Mesendoderm (in vitro differentiated cells): ENCODE data around the gene ALKBH2.

Experiments used
- DNase-seq: peaks from one replicate; pipeline ENCODE4 v3.0.0; 2013
- H2AK5ac ChIP-seq: 2 replicates; pipeline ENCODE4 v1.6.1; 2013; ENCODE audit warnings: low read length, inconsistent platforms
- H2BK120ac ChIP-seq: 2 replicates; pipeline ENCODE4 v1.6.1; 2013; ENCODE audit warnings: low read depth, mild to moderate bottlenecking, low read length, moderate library complexity, mixed read lengths
- H2BK15ac ChIP-seq: replicated peaks from 2 replicates; pipeline ENCODE4 v1.6.1; 2013; ENCODE audit warnings: low read depth, mild to moderate bottlenecking, moderate library complexity
- H2BK5ac ChIP-seq: 2 replicates; pipeline ENCODE4 v1.6.1; 2013; ENCODE audit warnings: low read length, inconsistent platforms
- H3K18ac ChIP-seq: 2 replicates; pipeline ENCODE4 v1.6.1; 2013; ENCODE audit warnings: mild to moderate bottlenecking, low read length, mixed read lengths
- H3K23ac ChIP-seq: one replicate; pipeline ENCODE4 v1.6.1; 2013; ENCODE audit warnings: low read length
- H3K27ac ChIP-seq: 2 replicates; pipeline ENCODE4 v1.5.1; 2013; ENCODE audit warnings: low read depth, mild to moderate bottlenecking, inconsistent platforms, low read length, moderate library complexity
- H3K27me3 ChIP-seq: 2 replicates; pipeline ENCODE4 v1.6.1; 2013; ENCODE audit warnings: low read length, control low read depth, mild to moderate bottlenecking, inconsistent platforms; ENCODE audit not compliant: insufficient read depth, poor library complexity
- H3K36me3 ChIP-seq: 2 replicates; pipeline ENCODE4 v1.6.1; 2013; ENCODE audit warnings: low read length, inconsistent platforms; ENCODE audit not compliant: control insufficient read depth, insufficient read depth
- H3K4ac ChIP-seq: one replicate; pipeline ENCODE4 v1.6.1; 2013; ENCODE audit warnings: low read depth, mild to moderate bottlenecking, low read length, moderate library complexity
- H3K4me1 ChIP-seq: 2 replicates; pipeline ENCODE4 v1.6.1; 2013; ENCODE audit warnings: low read depth, low read length, inconsistent platforms; ENCODE audit not compliant: control insufficient read depth
- H3K4me2 ChIP-seq: 2 replicates; pipeline ENCODE4 v1.6.1; 2013; ENCODE audit warnings: low read length
- H3K4me3 ChIP-seq: 2 replicates; pipeline ENCODE4 v1.5.1; 2013; ENCODE audit warnings: mild to moderate bottlenecking, low read length
- H3K56ac ChIP-seq: one replicate; pipeline ENCODE4 v1.6.1; 2013; ENCODE audit warnings: low read length
- H3K79me1 ChIP-seq: 2 replicates; pipeline ENCODE4 v1.6.1; 2013; ENCODE audit warnings: low read length, inconsistent platforms
- H3K79me2 ChIP-seq: 2 replicates; pipeline ENCODE4 v1.6.1; 2013; ENCODE audit warnings: mild to moderate bottlenecking, low read length; ENCODE audit not compliant: control insufficient read depth, insufficient read depth
- H3K9ac ChIP-seq: 2 replicates; pipeline ENCODE4 v1.6.1; 2013; ENCODE audit warnings: low read length, inconsistent platforms
- H4K5ac ChIP-seq: one replicate; pipeline ENCODE4 v1.6.1; 2013; ENCODE audit warnings: low read length
- H4K8ac ChIP-seq: one replicate; pipeline ENCODE4 v1.6.1; 2013; ENCODE audit warnings: low read depth, mild to moderate bottlenecking, control low read depth, low read length, moderate library complexity
- WGBS: extraction: QIAGEN DNeasy Blood & Tissue Kit; methylation state at CpG from one replicate; pipeline ENCODE4 v1.1.7; 2013; ENCODE audit warnings: low lambda C conversion rate, missing lambda C conversion rate; ENCODE audit not compliant: insufficient coverage; ENCODE audit errors: extremely low coverage; 5-methylcytosine and 5-hydroxymethylcytosine counted together

Gene ALKBH2

DNA sequence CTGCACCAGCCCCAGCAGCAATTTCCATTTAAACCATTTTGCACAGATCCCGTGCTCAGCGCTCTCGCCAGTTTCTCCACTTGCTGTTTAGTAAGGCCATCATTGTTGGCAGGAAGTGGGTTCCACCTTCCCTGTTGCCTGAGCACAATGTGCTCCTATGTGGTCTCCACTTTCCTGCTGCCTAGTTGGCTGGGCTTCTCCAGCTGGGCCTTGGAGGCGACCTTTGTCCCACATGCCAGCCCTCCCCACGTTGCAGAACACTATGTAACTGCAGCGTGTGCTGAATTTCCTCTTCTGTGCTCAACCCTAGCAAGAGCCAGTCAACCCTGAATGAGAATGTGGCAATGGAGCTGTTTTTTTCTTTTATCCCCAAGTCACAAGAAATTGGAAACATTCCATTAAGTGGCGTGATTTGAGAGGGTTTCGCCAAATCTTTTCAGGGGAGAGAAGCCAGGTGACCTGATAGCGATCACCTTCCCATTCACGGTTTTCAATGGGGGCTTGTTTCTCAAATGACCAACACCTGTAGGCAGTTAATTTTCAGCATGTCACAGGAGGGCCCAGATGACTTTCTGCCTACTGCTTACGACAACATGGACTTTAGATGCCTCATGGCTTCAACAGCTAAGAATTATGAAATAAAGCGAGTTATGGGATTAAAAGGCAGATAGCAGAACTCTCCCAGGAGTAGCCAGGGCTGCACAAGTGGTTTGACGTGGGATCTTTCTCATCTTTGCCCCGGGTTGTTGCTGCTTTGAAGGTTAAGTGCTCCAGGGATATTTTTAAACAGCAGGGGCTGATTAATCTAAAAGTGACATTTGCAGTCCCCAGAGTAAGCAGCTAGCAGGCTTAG, 22.7 kb upstream of the ALKBH2 start, which contains the start of gene ACACB:
Gene ACACB, plus strand, starts transcription at position 830 of the 853 bp plus-strand sequence. CDS start 22,819 bp downstream, outside the sequence.
- Histone ChIP-seq H2BK120ac (no peak within 1 kb of the TSS), H2BK5ac (no peak within 1 kb of the TSS), H3K23ac (no peak within 1 kb of the TSS), H3K4me3 (no peak within 1 kb of the TSS), H4K5ac (no peak within 1 kb of the TSS), H3K4ac (no peak within 1 kb of the TSS), H3K4me1 (no peaks in the 10 kb centered on the region), H3K18ac (no peak within 1 kb of the TSS), H2BK15ac (no peak within 1 kb of the TSS), H4K8ac (no peak within 1 kb of the TSS), H3K79me2 (no peaks in the 10 kb centered on the region), H2AK5ac (no peak within 1 kb of the TSS), H3K36me3 (no peaks in the 10 kb centered on the region), H3K56ac (no peak within 1 kb of the TSS), H3K9ac (no peak within 1 kb of the TSS), H3K27ac (no peak within 1 kb of the TSS), H3K79me1 (no peaks in the 10 kb centered on the region), H3K27me3 (no peaks in the 10 kb centered on the region), H3K4me2 (no peak within 1 kb of the TSS)
- no peak for DNase-seq
- no CpG with 5 or more reads among the region's 14 CpGs for WGBS

GRCh38 chr12:109115404-109115757, 22.1 kb upstream of the ALKBH2 start:
- Histone ChIP-seq H3K79me1 (no peaks in the 10 kb centered on the region), H3K4me1 (no peaks in the 10 kb centered on the region), H3K23ac (no peak overlapping the region), H2BK120ac (no peak overlapping the region), H2BK5ac (no peak overlapping the region), H4K8ac (no peak overlapping the region), H3K79me2 (no peaks in the 10 kb centered on the region), H2AK5ac (no peak overlapping the region), H3K9ac (no peak overlapping the region), H3K27ac (no peak overlapping the region), H3K18ac (no peak overlapping the region), H3K4me3 (no peak overlapping the region), H2BK15ac (no peak overlapping the region), H4K5ac (no peak overlapping the region), H3K56ac (no peak overlapping the region), H3K36me3 (no peaks in the 10 kb centered on the region), H3K4me2 (no peak overlapping the region), H3K27me3 (no peaks in the 10 kb centered on the region), H3K4ac (no peak overlapping the region)
- no CpG with 5 or more reads among the region's 3 CpGs for WGBS
- DNase-seq, result no peak

DNA sequence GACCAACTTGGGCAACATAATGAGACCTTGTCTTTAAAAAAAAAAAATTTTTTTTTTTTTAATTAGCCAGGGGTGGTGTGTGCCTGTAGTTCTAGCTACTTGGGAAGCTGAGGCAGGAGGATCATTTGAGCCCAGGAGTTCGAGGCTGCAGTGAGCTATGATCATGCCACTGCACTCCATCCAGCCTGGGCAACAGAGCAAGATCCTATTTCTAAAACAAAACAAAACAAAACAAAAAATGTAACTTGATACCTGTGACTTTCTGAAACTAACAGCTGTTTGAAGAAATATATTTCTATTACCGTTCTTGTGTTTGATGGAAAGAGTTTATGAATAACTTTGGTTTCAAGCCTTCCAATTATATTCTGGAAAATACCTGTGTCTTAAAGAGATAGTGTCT, 21.4 kb upstream of the ALKBH2 start:
- Histone ChIP-seq H3K23ac (no peak overlapping the region), H3K36me3 (no peaks in the 10 kb centered on the region), H3K56ac (no peak overlapping the region), H2BK15ac (no peak overlapping the region), H3K4me2 (no peak overlapping the region), H4K5ac (no peak overlapping the region), H3K79me1 (no peaks in the 10 kb centered on the region), H3K27ac (no peak overlapping the region), H3K79me2 (no peaks in the 10 kb centered on the region), H4K8ac (no peak overlapping the region), H2BK5ac (no peak overlapping the region), H3K4me1 (no peaks in the 10 kb centered on the region), H3K27me3 (no peaks in the 10 kb centered on the region), H3K4me3 (no peak overlapping the region), H3K4ac (no peak overlapping the region), H3K9ac (no peak overlapping the region), H2BK120ac (no peak overlapping the region), H3K18ac (no peak overlapping the region), H2AK5ac (no peak overlapping the region)
- WGBS, result no CpG with 5 or more reads among the region's 2 CpGs
- DNase-seq, result no peak

DNA sequence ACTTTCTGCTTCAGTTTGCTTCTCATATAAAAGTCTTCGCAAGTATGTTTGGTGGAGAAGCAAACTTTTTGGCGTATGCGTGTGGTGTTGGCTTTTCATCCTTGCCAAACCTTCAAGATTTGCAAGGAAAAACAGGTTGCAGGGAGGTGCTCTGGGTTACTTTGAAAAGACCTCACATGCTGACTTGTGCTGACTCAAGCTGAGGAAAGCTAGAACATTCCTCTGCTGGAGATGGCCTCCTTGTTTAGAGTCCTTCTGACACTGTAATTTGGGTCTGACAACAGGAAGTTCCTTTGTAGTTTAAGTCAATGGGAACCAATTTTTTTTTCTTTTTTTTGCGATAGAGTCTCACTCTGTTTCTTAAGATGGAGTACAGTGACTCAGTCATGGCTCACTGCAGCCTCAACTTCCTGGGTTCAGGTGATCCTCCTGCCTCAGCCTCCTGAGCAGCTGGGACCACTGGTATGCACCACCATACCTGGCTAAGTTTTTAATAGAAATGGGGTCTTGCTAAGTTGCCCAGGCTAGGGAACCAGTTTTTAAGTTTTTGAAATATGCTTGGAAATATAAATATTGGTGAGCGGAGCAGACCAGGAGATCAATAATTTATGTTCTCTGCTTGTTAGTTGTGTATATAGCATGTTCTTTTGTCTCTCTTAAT, 20.5 kb upstream of the ALKBH2 start:
- WGBS, result no CpG with 5 or more reads among the region's 5 CpGs
- no peak for DNase-seq
- no peak overlapping the region for H3K4me3 ChIP-seq

DNA sequence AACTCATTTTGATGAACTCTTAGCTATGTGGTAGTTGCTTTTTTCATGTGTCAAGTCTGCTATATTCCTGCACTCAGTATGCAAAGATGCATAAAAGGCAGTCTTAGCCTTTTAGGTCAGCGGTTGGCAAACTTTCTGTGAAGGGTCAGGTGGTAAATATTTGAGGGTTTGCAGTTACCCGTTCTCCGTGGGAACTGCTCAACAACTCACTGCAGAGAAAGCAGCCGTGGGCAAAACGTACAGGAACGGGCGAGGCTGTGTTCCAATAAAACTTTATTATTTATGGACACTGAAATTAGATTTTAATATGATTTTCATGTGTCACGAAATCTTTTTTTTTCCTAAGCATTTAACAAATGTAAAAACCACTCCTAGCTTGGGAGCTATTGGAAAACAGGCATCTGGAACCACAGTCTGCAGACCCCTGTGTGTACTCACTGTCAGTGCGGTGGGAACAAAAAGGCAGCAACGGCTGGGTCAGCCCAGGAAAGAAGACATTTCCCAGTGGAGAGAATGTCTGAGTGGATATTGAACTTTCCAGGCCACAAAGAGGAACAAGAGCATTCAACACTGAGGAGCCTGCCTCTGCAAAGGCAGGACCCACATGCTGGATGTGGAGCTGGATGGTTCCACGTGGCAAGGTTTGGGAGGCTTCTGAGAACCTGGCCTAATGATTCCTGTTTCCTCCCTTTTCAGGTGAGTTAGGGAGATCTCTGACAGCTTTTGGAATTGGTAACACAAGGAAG, 19.6 kb upstream of the ALKBH2 start:
- Histone ChIP-seq H3K4me1 (no peaks in the 10 kb centered on the region), H3K4me3 (no peak overlapping the region), H3K79me1 (no peaks in the 10 kb centered on the region), H3K9ac (no peak overlapping the region), H2BK15ac (no peak overlapping the region), H4K8ac (no peak overlapping the region), H2AK5ac (no peak overlapping the region), H3K56ac (no peak overlapping the region), H3K79me2 (no peaks in the 10 kb centered on the region), H3K4me2 (no peak overlapping the region), H3K4ac (no peak overlapping the region), H4K5ac (no peak overlapping the region), H3K27me3 (no peaks in the 10 kb centered on the region), H2BK120ac (no peak overlapping the region), H3K27ac (no peak overlapping the region), H3K23ac (no peak overlapping the region), H2BK5ac (no peak overlapping the region), H3K36me3 (peaks cover 3% of the 10 kb centered on the region), H3K18ac (no peak overlapping the region)
- no peak for DNase-seq
- WGBS, result no CpG with 5 or more reads among the region's 11 CpGs

More for the DNA sequence above, 20.5 kb upstream of the ALKBH2 start:
- Histone ChIP-seq H2BK120ac (no peak overlapping the region), H3K79me2 (no peaks in the 10 kb centered on the region), H3K56ac (no peak overlapping the region), H2AK5ac (no peak overlapping the region), H3K79me1 (no peaks in the 10 kb centered on the region), H2BK5ac (no peak overlapping the region), H3K18ac (no peak overlapping the region), H3K27me3 (no peaks in the 10 kb centered on the region), H4K8ac (no peak overlapping the region), H2BK15ac (no peak overlapping the region), H3K23ac (no peak overlapping the region), H3K4me1 (no peaks in the 10 kb centered on the region), H3K4ac (no peak overlapping the region), H4K5ac (no peak overlapping the region), H3K27ac (no peak overlapping the region), H3K36me3 (peaks cover 3% of the 10 kb centered on the region), H3K4me2 (no peak overlapping the region), H3K9ac (no peak overlapping the region)
